ENCODE data around the gene PTPRN. TPM values are rescaled to one million over a fixed set of nuclear protein-coding genes. Genes with fewer than 3 reads are reported as not detected.

The PTPRN gene
- total and polyA plus RNA-seq, 3 experiments from 2014 or later = 0.11 TPM; not detected in 2

GRCh38 chr2:219350215-219350614, 41.0 kb upstream of the PTPRN start:
- Histone ChIP-seq H3K36me3 (ENCODE audit: insufficient read depth, low read length) (no peaks in the 10 kb centered on the region), H3K27ac (ENCODE audit: low read depth, low read length) (no peak overlapping the region), H3K4me3 (ENCODE audit: low read length) (no peak overlapping the region), H3K9me3 (ENCODE audit: low read length) (no peaks in the 10 kb centered on the region), H3K27me3 (ENCODE audit: insufficient read depth, low read length, poor library complexity, severe bottlenecking) (peaks cover 3% of the 10 kb centered on the region), H3K4me1 (ENCODE audit: insufficient read depth, low read length) (no peaks in the 10 kb centered on the region)
- no peaks in the 10 kb centered on the region for H3K9me3 Mint-ChIP-seq
- H3K27me3 Mint-ChIP-seq = peaks cover 21 to 82% of the 10 kb centered on the region in 2 donors
- no peak overlapping the region for H3K27ac Mint-ChIP-seq
- ChIA-PET POLR2A (no interaction called here), CTCF (interaction anchor here (1.8 to 2.3 kb wide), 2 partner anchors 55 to 191 kb away, joined by 4 to 5 read pairs; no protein-coding TSS in a partner anchor)
- H3K4me3 Mint-ChIP-seq = no peak overlapping the region
- no peak for DNase-seq
- no peaks in the 10 kb centered on the region for H3K4me1 Mint-ChIP-seq
- no peaks in the 10 kb centered on the region for H3K36me3 Mint-ChIP-seq

GRCh38 chr2:219344751-219345430, 35.7 kb upstream of the PTPRN start:
- Histone ChIP-seq H3K27me3 (ENCODE audit: insufficient read depth, low read length, poor library complexity, severe bottlenecking) (no peaks in the 10 kb centered on the region), H3K27ac (ENCODE audit: low read depth, low read length) (no peak overlapping the region), H3K36me3 (ENCODE audit: insufficient read depth, low read length) (no peaks in the 10 kb centered on the region), H3K4me3 (ENCODE audit: low read length) (no peak overlapping the region), H3K4me1 (ENCODE audit: insufficient read depth, low read length) (no peaks in the 10 kb centered on the region), H3K9me3 (ENCODE audit: low read length) (no peaks in the 10 kb centered on the region)
- ChIA-PET POLR2A (no interaction called here), CTCF (no interaction called here)
- Mint-ChIP-seq H3K27ac (peak overlapping the region in 1 of 8 donors; percentile 9), H3K9me3 (no peaks in the 10 kb centered on the region), H3K27me3 (peaks cover 10 to 52% of the 10 kb centered on the region in 2 donors), H3K36me3 (no peaks in the 10 kb centered on the region), H3K4me1 (no peaks in the 10 kb centered on the region), H3K4me3 (no peak overlapping the region)
- DNase-seq = no peak

GRCh38 chr2:219335373-219335786, 26.2 kb upstream of the PTPRN start:
- H3K27me3 ChIP-seq (ENCODE audit: insufficient read depth, low read length, poor library complexity, severe bottlenecking) = peaks cover 24% of the 10 kb centered on the region
- H3K4me3 Mint-ChIP-seq = no peak overlapping the region
- peaks cover 0 to 3% (median 2%) of the 10 kb centered on the region in 3 donors for H3K4me1 Mint-ChIP-seq
- H3K36me3 Mint-ChIP-seq = peaks cover 0 to 21% (median 0%) of the 10 kb centered on the region in 3 donors
- no peaks in the 10 kb centered on the region for H3K4me1 ChIP-seq (ENCODE audit: insufficient read depth, low read length)
- ChIA-PET POLR2A (no interaction called here), CTCF (no interaction called here)
- H3K4me3 ChIP-seq (ENCODE audit: low read length) = no peak overlapping the region
- no peak overlapping the region for H3K27ac ChIP-seq (ENCODE audit: low read depth, low read length)
- peaks cover 47 to 82% of the 10 kb centered on the region in 2 donors for H3K27me3 Mint-ChIP-seq
- no peak overlapping the region for H3K27ac Mint-ChIP-seq
- H3K9me3 ChIP-seq (ENCODE audit: low read length) = no peaks in the 10 kb centered on the region
- peaks cover 9 to 24% (median 18%) of the 10 kb centered on the region in 5 donors for H3K9me3 Mint-ChIP-seq
- no peak for DNase-seq
- H3K36me3 ChIP-seq (ENCODE audit: insufficient read depth, low read length) = no peaks in the 10 kb centered on the region

- Histone ChIP-seq H3K4me1 (ENCODE audit: insufficient read depth, low read length) (no peaks in the 10 kb centered on the region), H3K27ac (ENCODE audit: low read depth, low read length) (no peak overlapping the region), H3K36me3 (ENCODE audit: insufficient read depth, low read length) (no peaks in the 10 kb centered on the region), H3K9me3 (ENCODE audit: low read length) (no peaks in the 10 kb centered on the region), H3K4me3 (ENCODE audit: low read length) (no peak overlapping the region), H3K27me3 (ENCODE audit: insufficient read depth, low read length, poor library complexity, severe bottlenecking) (peaks cover 24% of the 10 kb centered on the region)
- POLR2A ChIA-PET = no interaction called here
- Mint-ChIP-seq H3K27me3 (peaks cover 45 to 83% of the 10 kb centered on the region in 2 donors), H3K27ac (no peak overlapping the region), H3K36me3 (peaks cover 0 to 21% (median 0%) of the 10 kb centered on the region in 3 donors), H3K4me3 (no peak overlapping the region), H3K9me3 (peaks cover 9 to 24% (median 18%) of the 10 kb centered on the region in 5 donors), H3K4me1 (peaks cover 0 to 3% (median 2%) of the 10 kb centered on the region in 3 donors)
- CTCF ChIA-PET = no interaction called here
- DNase-seq = no peak
Measured at GRCh38 chr2:219334076-219334475, 24.9 kb upstream of the PTPRN start.

- no peak within 1 kb of the TSS for H3K4me3 Mint-ChIP-seq
- ChIA-PET CTCF (no interaction called here), POLR2A (no interaction called here)
- no peak for DNase-seq
- H3K36me3 Mint-ChIP-seq = peaks cover 0 to 21% (median 0%) of the 10 kb centered on the region in 3 donors
- H3K4me1 Mint-ChIP-seq = peaks cover 0 to 3% (median 2%) of the 10 kb centered on the region in 3 donors
- H3K27me3 Mint-ChIP-seq = peaks cover 52 to 89% of the 10 kb centered on the region in 2 donors
- H3K4me1 ChIP-seq (ENCODE audit: insufficient read depth, low read length) = no peaks in the 10 kb centered on the region
- no peak within 1 kb of the TSS for H3K4me3 ChIP-seq (ENCODE audit: low read length)
- H3K27ac Mint-ChIP-seq = no peak within 1 kb of the TSS
- no peak within 1 kb of the TSS for H3K27ac ChIP-seq (ENCODE audit: low read depth, low read length)
- no peaks in the 10 kb centered on the region for H3K9me3 ChIP-seq (ENCODE audit: low read length)
- no peaks in the 10 kb centered on the region for H3K36me3 ChIP-seq (ENCODE audit: insufficient read depth, low read length)
- peaks cover 9 to 24% (median 18%) of the 10 kb centered on the region in 5 donors for H3K9me3 Mint-ChIP-seq
- H3K27me3 ChIP-seq (ENCODE audit: insufficient read depth, low read length, poor library complexity, severe bottlenecking) = peaks cover 24% of the 10 kb centered on the region
Measured at GRCh38 chr2:219332542-219332941, 23.3 kb upstream of the PTPRN start, which contains the start of gene RESP18. TSS of gene RESP18 (minus strand) at chr2:219332744.

GRCh38 chr2:219331560-219332213, 22.5 kb upstream of the PTPRN start:
- Mint-ChIP-seq H3K36me3 (peaks cover 0 to 20% (median 0%) of the 10 kb centered on the region in 3 donors), H3K4me3 (no peak overlapping the region), H3K27me3 (peaks cover 52 to 91% of the 10 kb centered on the region in 2 donors), H3K27ac (no peak overlapping the region), H3K9me3 (peaks cover 9 to 21% (median 17%) of the 10 kb centered on the region in 5 donors), H3K4me1 (peaks cover 0 to 3% (median 2%) of the 10 kb centered on the region in 3 donors)
- Histone ChIP-seq H3K27ac (ENCODE audit: low read depth, low read length) (no peak overlapping the region), H3K27me3 (ENCODE audit: insufficient read depth, low read length, poor library complexity, severe bottlenecking) (peaks cover 24% of the 10 kb centered on the region), H3K9me3 (ENCODE audit: low read length) (no peaks in the 10 kb centered on the region), H3K4me1 (ENCODE audit: insufficient read depth, low read length) (no peaks in the 10 kb centered on the region), H3K36me3 (ENCODE audit: insufficient read depth, low read length) (no peaks in the 10 kb centered on the region), H3K4me3 (ENCODE audit: low read length) (no peak overlapping the region)
- DNase-seq = no peak
- CTCF ChIA-PET = no interaction called here
- POLR2A ChIA-PET = no interaction called here

GRCh38 chr2:219327719-219328118, 18.5 kb upstream of the PTPRN start:
- no peak for DNase-seq
- CTCF ChIA-PET = interaction anchor here (1.3 kb wide), 1 partner anchor 32 kb away, joined by 5 read pairs; no protein-coding TSS in a partner anchor

More at GRCh38 chr2:219327719-219328118, 18.5 kb upstream of the PTPRN start:
- Mint-ChIP-seq H3K9me3 (peaks cover 0 to 4% (median 2%) of the 10 kb centered on the region in 5 donors), H3K4me1 (peaks cover 0 to 3% (median 2%) of the 10 kb centered on the region in 3 donors), H3K27ac (no peak overlapping the region), H3K4me3 (no peak overlapping the region), H3K36me3 (peaks cover 0 to 3% (median 0%) of the 10 kb centered on the region in 3 donors), H3K27me3 (peaks cover 35 to 79% of the 10 kb centered on the region in 2 donors)
- H3K27me3 ChIP-seq (ENCODE audit: insufficient read depth, low read length, poor library complexity, severe bottlenecking) = peaks cover 21% of the 10 kb centered on the region
- no peak overlapping the region for H3K27ac ChIP-seq (ENCODE audit: low read depth, low read length)
- POLR2A ChIA-PET = no interaction called here
- H3K4me3 ChIP-seq (ENCODE audit: low read length) = no peak overlapping the region
- H3K4me1 ChIP-seq (ENCODE audit: insufficient read depth, low read length) = no peaks in the 10 kb centered on the region
- no peaks in the 10 kb centered on the region for H3K36me3 ChIP-seq (ENCODE audit: insufficient read depth, low read length)
- H3K9me3 ChIP-seq (ENCODE audit: low read length) = no peaks in the 10 kb centered on the region

All from CD8-positive, alpha-beta memory T cell (primary cell).